ENCODE data around the gene TAF5L.
"Not testable (repeated sequence)": the region's sequence is repeated elsewhere in the genome, so short reads cannot be mapped to it uniquely, and the experiment has no call there.

TAF5L gene

GRCh38 chr1:229600229-229600628, 25.7 kb downstream of the TAF5L start:
- DNase-seq, result no peak

GRCh38 chr1:229599218-229599954, 26.5 kb downstream of the TAF5L start:
- no peak for DNase-seq

GRCh38 chr1:229597877-229598276, 28.0 kb downstream of the TAF5L start:
- DNase-seq, result no peak

GRCh38 chr1:229596925-229597699, 28.8 kb downstream of the TAF5L start:
- DNase-seq, result no peak

GRCh38 chr1:229595876-229596275, 30.0 kb downstream of the TAF5L start:
- DNase-seq, result not testable (repeated sequence)

GRCh38 chr1:229594227-229595008, 31.5 kb downstream of the TAF5L start:
- DNase-seq, result no peak

GRCh38 chr1:229593800-229594199, 32.1 kb downstream of the TAF5L start:
- DNase-seq, result no peak

GRCh38 chr1:229590119-229590518, 35.8 kb downstream of the TAF5L start:
- DNase-seq, result no peak

GRCh38 chr1:229585338-229585737, 40.6 kb downstream of the TAF5L start:
- no peak for DNase-seq

- DNase-seq, result no peak
Observed at GRCh38 chr1:229582715-229583114, 43.2 kb downstream of the TAF5L start.

- no peak for DNase-seq
Observed at GRCh38 chr1:229582011-229582694, 43.8 kb downstream of the TAF5L start.

- DNase-seq, result no peak
Observed at GRCh38 chr1:229581485-229581884, 44.4 kb downstream of the TAF5L start.

GRCh38 chr1:229579059-229579673, 46.8 kb downstream of the TAF5L start:
- no peak for DNase-seq

GRCh38 chr1:229578168-229579058, 47.5 kb downstream of the TAF5L start:
- DNase-seq, result no peak

- DNase-seq, result no peak
Observed at GRCh38 chr1:229574679-229575442, 51.1 kb downstream of the TAF5L start.

- DNase-seq, result no peak
Observed at GRCh38 chr1:229572286-229572685, 53.6 kb downstream of the TAF5L start.

GRCh38 chr1:229570891-229571516, 54.9 kb downstream of the TAF5L start:
- DNase-seq, result no peak

GRCh38 chr1:229570305-229570704, 55.6 kb downstream of the TAF5L start:
- no peak for DNase-seq

GRCh38 chr1:229567109-229567868, 58.6 kb downstream of the TAF5L start:
- DNase-seq, result no peak
